Astrocyte of the hippocampus (primary cell): ENCODE results near the gene RABGAP1L.

Source experiments
- DNase-seq: peaks from one replicate; pipeline ENCODE4 v3.0.0; 2011; ENCODE audit warnings: low read depth, low spot score

Gene RABGAP1L

GRCh38 chr1:174746024-174746808 is 586.9 kb downstream of the RABGAP1L start:
- no peak for DNase-seq

GRCh38 chr1:174747613-174748012 is 588.3 kb downstream of the RABGAP1L start:
- DNase-seq = no peak

- DNase-seq = no peak
Observed at GRCh38 chr1:174748586-174748985, 589.3 kb downstream of the RABGAP1L start.

GRCh38 chr1:174753131-174753530 is 593.8 kb downstream of the RABGAP1L start:
- DNase-seq = no peak

GRCh38 chr1:174761335-174761734 is 602.0 kb downstream of the RABGAP1L start:
- DNase-seq = no peak

- DNase-seq = no peak
Observed at GRCh38 chr1:174761901-174762585, 602.7 kb downstream of the RABGAP1L start.

- no peak for DNase-seq
Observed at GRCh38 chr1:174764191-174764590, 604.9 kb downstream of the RABGAP1L start.

- no peak for DNase-seq
Observed at GRCh38 chr1:174766727-174767126, 607.4 kb downstream of the RABGAP1L start.

- DNase-seq = no peak
Observed at GRCh38 chr1:174768516-174768915, 609.2 kb downstream of the RABGAP1L start.

GRCh38 chr1:174768949-174769348 is 609.6 kb downstream of the RABGAP1L start:
- no peak for DNase-seq

- peak; percentile 65 for DNase-seq
Observed at GRCh38 chr1:174769961-174770549, 610.7 kb downstream of the RABGAP1L start.

- no peak for DNase-seq
Observed at GRCh38 chr1:174775621-174776020, 616.3 kb downstream of the RABGAP1L start.

GRCh38 chr1:174777262-174777661 is 617.9 kb downstream of the RABGAP1L start:
- DNase-seq = no peak

- no peak for DNase-seq
Observed at GRCh38 chr1:174785510-174785909, 626.2 kb downstream of the RABGAP1L start.

- DNase-seq = no peak
Observed at GRCh38 chr1:174786358-174786757, 627.0 kb downstream of the RABGAP1L start.

- DNase-seq = no peak
Observed at GRCh38 chr1:174786760-174787159, 627.4 kb downstream of the RABGAP1L start.

- peak; percentile 72 for DNase-seq
Observed at GRCh38 chr1:174788981-174789380, 629.7 kb downstream of the RABGAP1L start.

GRCh38 chr1:174789399-174789798 is 630.1 kb downstream of the RABGAP1L start:
- DNase-seq = peak; percentile 82

- DNase-seq = no peak
Observed at GRCh38 chr1:174791863-174792262, 632.5 kb downstream of the RABGAP1L start.

GRCh38 chr1:174794861-174795260 is 635.5 kb downstream of the RABGAP1L start:
- DNase-seq = no peak

GRCh38 chr1:174795806-174796205 is 636.5 kb downstream of the RABGAP1L start:
- DNase-seq = peak; percentile 79

GRCh38 chr1:174797398-174797797 is 638.1 kb downstream of the RABGAP1L start:
- DNase-seq = no peak

- no peak for DNase-seq
Observed at GRCh38 chr1:174799136-174799479, 639.8 kb downstream of the RABGAP1L start.
